Measurements from ENCODE around the gene CAMTA1. TPM values are rescaled to one million over a fixed set of nuclear protein-coding genes. Genes with fewer than 3 reads are reported as not detected.

The CAMTA1 gene
- total RNA-seq, 5 donors from 2014 or later (not counting 1 experiment from before 2014, with no cell fraction given), result 29.7 to 37.4 (median 34.6) TPM

- no peak for DNase-seq
- ATAC-seq (replicated peaks in 1 of 4), result no peak
Measured at GRCh38 chr1:7199077-7199779, 414.0 kb downstream of the CAMTA1 start.

DNA sequence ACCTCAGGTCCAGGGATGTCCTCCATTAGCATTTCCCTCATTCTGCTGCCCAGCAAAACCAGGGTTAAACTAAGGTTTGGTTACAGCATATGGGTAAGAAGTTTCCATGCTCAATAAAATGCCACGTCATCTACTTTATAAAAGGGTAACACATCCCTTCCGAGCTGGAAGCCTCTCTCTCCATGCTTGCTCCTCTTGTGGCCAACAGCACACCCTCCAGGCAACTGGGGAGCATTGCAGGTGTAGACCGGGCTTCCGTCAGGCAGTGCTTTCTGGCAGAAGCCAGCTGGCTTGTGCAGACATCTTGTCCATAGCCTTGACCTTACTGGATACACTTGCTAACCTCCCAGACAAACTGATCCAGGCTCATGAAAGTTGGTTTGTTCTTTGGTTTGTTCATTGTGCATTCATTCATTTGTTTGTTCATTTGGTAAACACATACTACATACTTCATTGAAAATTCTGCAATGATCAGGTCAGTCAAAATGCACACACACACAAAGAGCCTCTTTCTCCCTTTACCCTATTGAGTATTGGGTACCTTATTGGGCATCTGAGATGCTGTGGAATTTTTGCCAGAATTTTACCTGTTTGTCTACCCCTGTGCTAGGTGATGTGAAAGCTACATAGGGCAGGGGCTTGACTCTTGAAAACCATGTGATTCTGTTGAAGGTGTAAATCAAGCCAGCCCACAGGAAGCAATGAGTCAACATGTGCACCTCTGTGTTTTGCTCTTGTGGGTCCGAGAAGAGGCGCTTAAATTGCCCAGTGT is 422.8 kb downstream of the CAMTA1 start:
- H3K4me3 Mint-ChIP-seq, result no peak overlapping the region
- Histone ChIP-seq H3K27ac (ENCODE audit: low read length) (no peak overlapping the region), H3K9me3 (no peaks in the 10 kb centered on the region), H3K27me3 (replicated peaks in 1 of 2; ENCODE audit: control insufficient read depth in 2 of 2, extremely low read depth in 1 of 2, insufficient read depth in 2 of 2, low read length in 1 of 2) (peaks cover 2 to 7% of the 10 kb centered on the region in 2 experiments), H3K4me1 (ENCODE audit: control insufficient read depth in 1 of 2, extremely low read depth in 1 of 2, insufficient read depth in 2 of 2, low read length in 2 of 2) (no peaks in the 10 kb centered on the region), H3K4me3 (ENCODE audit: control insufficient read depth in 1 of 2, extremely low read depth in 1 of 2, low read length in 1 of 2) (no peak overlapping the region), H3K36me3 (ENCODE audit: control insufficient read depth in 2 of 2, extremely low read depth in 1 of 2, insufficient read depth in 1 of 2, low read length in 1 of 2) (no peaks in the 10 kb centered on the region)
- WGBS (ENCODE audit: insufficient coverage), result 0% methylated on average over 3 of the region's 6 CpGs
- H3K4me1 Mint-ChIP-seq, result no peaks in the 10 kb centered on the region
- CTCF ChIA-PET, result no interaction called here
- ATAC-seq (replicated peaks in 1 of 4), result no peak
- no peaks in the 10 kb centered on the region for H3K36me3 Mint-ChIP-seq
- peaks cover 0 to 6% (median 0%) of the 10 kb centered on the region in 3 donors for H3K9me3 Mint-ChIP-seq
- no peak for DNase-seq
- POLR2A ChIA-PET, result no interaction called here
- peaks cover 44 to 55% of the 10 kb centered on the region in 2 donors for H3K27me3 Mint-ChIP-seq
- no peak overlapping the region for H3K27ac Mint-ChIP-seq

More at GRCh38 chr1:7199077-7199779, 414.0 kb downstream of the CAMTA1 start:
- Histone ChIP-seq H3K9me3 (no peaks in the 10 kb centered on the region), H3K4me3 (ENCODE audit: control insufficient read depth in 1 of 2, extremely low read depth in 1 of 2, low read length in 1 of 2) (no peak overlapping the region), H3K27ac (ENCODE audit: low read length) (no peak overlapping the region), H3K4me1 (ENCODE audit: control insufficient read depth in 1 of 2, extremely low read depth in 1 of 2, insufficient read depth in 2 of 2, low read length in 2 of 2) (no peaks in the 10 kb centered on the region), H3K27me3 (replicated peaks in 1 of 2; ENCODE audit: control insufficient read depth in 2 of 2, extremely low read depth in 1 of 2, insufficient read depth in 2 of 2, low read length in 1 of 2) (peaks cover 0 to 7% of the 10 kb centered on the region in 2 experiments), H3K36me3 (ENCODE audit: control insufficient read depth in 2 of 2, extremely low read depth in 1 of 2, insufficient read depth in 1 of 2, low read length in 1 of 2) (no peaks in the 10 kb centered on the region)
- ChIA-PET CTCF (no interaction called here), POLR2A (no interaction called here)
- Mint-ChIP-seq H3K4me1 (peaks cover 0 to 2% (median 0%) of the 10 kb centered on the region in 3 donors), H3K9me3 (peaks cover 0 to 7% (median 5%) of the 10 kb centered on the region in 3 donors), H3K27me3 (peaks cover 3 to 11% of the 10 kb centered on the region in 2 donors), H3K27ac (no peak overlapping the region), H3K36me3 (no peaks in the 10 kb centered on the region), H3K4me3 (no peak overlapping the region)
- 59% methylated on average over 9 of the region's 27 CpGs for WGBS (ENCODE audit: insufficient coverage)

GRCh38 chr1:7208647-7209180 is 423.5 kb downstream of the CAMTA1 start:
- Histone ChIP-seq H3K27me3 (replicated peaks in 1 of 2; ENCODE audit: control insufficient read depth in 2 of 2, extremely low read depth in 1 of 2, insufficient read depth in 2 of 2, low read length in 1 of 2) (peaks cover 2 to 7% of the 10 kb centered on the region in 2 experiments), H3K9me3 (no peaks in the 10 kb centered on the region), H3K4me1 (ENCODE audit: control insufficient read depth in 1 of 2, extremely low read depth in 1 of 2, insufficient read depth in 2 of 2, low read length in 2 of 2) (no peaks in the 10 kb centered on the region), H3K4me3 (ENCODE audit: control insufficient read depth in 1 of 2, extremely low read depth in 1 of 2, low read length in 1 of 2) (no peak overlapping the region), H3K36me3 (ENCODE audit: control insufficient read depth in 2 of 2, extremely low read depth in 1 of 2, insufficient read depth in 1 of 2, low read length in 1 of 2) (no peaks in the 10 kb centered on the region), H3K27ac (ENCODE audit: low read length) (no peak overlapping the region)
- peaks cover 0 to 6% (median 0%) of the 10 kb centered on the region in 3 donors for H3K9me3 Mint-ChIP-seq
- DNase-seq (no peak), ATAC-seq (replicated peaks in 1 of 4) (no peak)
- no peaks in the 10 kb centered on the region for H3K4me1 Mint-ChIP-seq
- peaks cover 44 to 58% of the 10 kb centered on the region in 2 donors for H3K27me3 Mint-ChIP-seq
- H3K27ac Mint-ChIP-seq, result no peak overlapping the region
- CTCF ChIA-PET, result no interaction called here
- no peaks in the 10 kb centered on the region for H3K36me3 Mint-ChIP-seq
- 74% methylated on average over 4 of the region's 7 CpGs for WGBS (ENCODE audit: insufficient coverage)
- H3K4me3 Mint-ChIP-seq, result no peak overlapping the region
- POLR2A ChIA-PET, result no interaction called here

DNA sequence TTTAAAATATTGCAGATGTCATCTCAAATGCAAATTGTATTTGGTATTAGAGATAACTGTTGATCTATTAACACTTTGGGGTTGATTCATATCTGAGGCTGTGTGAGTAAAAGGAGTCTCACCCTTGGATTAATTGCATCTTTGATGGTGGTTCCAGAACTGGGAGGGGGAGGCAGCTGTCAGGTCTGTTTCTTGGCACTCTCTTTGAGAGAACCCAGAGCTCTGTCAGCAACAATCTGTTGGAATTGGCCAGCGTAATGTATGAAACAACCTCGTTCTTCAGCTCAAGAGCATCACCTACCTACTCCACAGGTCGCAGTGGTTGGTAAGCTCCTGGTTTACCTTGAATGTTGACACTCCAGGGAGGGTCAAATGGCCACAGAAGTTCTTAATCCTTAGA is 424.1 kb downstream of the CAMTA1 start:
- ChIA-PET POLR2A (no interaction called here), CTCF (no interaction called here)
- H3K4me3 ChIP-seq (ENCODE audit: control insufficient read depth in 1 of 2, extremely low read depth in 1 of 2, low read length in 1 of 2), result no peak overlapping the region
- Mint-ChIP-seq H3K27me3 (peaks cover 42 to 58% of the 10 kb centered on the region in 2 donors), H3K4me1 (no peaks in the 10 kb centered on the region), H3K27ac (no peak overlapping the region), H3K9me3 (peaks cover 0 to 2% (median 0%) of the 10 kb centered on the region in 3 donors), H3K4me3 (no peak overlapping the region), H3K36me3 (no peaks in the 10 kb centered on the region)
- no peak for DNase-seq
- ATAC-seq (replicated peaks in 1 of 4), result no peak
- H3K36me3 ChIP-seq (ENCODE audit: control insufficient read depth in 2 of 2, extremely low read depth in 1 of 2, insufficient read depth in 1 of 2, low read length in 1 of 2), result no peaks in the 10 kb centered on the region
- H3K9me3 ChIP-seq, result no peaks in the 10 kb centered on the region
- no peaks in the 10 kb centered on the region for H3K4me1 ChIP-seq (ENCODE audit: control insufficient read depth in 1 of 2, extremely low read depth in 1 of 2, insufficient read depth in 2 of 2, low read length in 2 of 2)
- H3K27ac ChIP-seq (ENCODE audit: low read length), result no peak overlapping the region
- WGBS (ENCODE audit: insufficient coverage), result 57% methylated on average over 3 of the region's 3 CpGs
- H3K27me3 ChIP-seq (replicated peaks in 1 of 2; ENCODE audit: control insufficient read depth in 2 of 2, extremely low read depth in 1 of 2, insufficient read depth in 2 of 2, low read length in 1 of 2), result peaks cover 2 to 7% of the 10 kb centered on the region in 2 experiments

- no peaks in the 10 kb centered on the region for H3K9me3 Mint-ChIP-seq
- H3K9me3 ChIP-seq, result no peaks in the 10 kb centered on the region
- H3K36me3 ChIP-seq (ENCODE audit: control insufficient read depth in 2 of 2, extremely low read depth in 1 of 2, insufficient read depth in 1 of 2, low read length in 1 of 2), result no peaks in the 10 kb centered on the region
- no CpG with 5 or more reads among the region's 9 CpGs for WGBS (ENCODE audit: insufficient coverage)
- ChIA-PET CTCF (no interaction called here), POLR2A (no interaction called here)
- peaks cover 28 to 32% of the 10 kb centered on the region in 2 donors for H3K27me3 Mint-ChIP-seq
- no peak for ATAC-seq (replicated peaks in 1 of 4)
- no peaks in the 10 kb centered on the region for H3K36me3 Mint-ChIP-seq
- H3K27ac ChIP-seq (ENCODE audit: low read length), result no peak overlapping the region
- H3K27me3 ChIP-seq (replicated peaks in 1 of 2; ENCODE audit: control insufficient read depth in 2 of 2, extremely low read depth in 1 of 2, insufficient read depth in 2 of 2, low read length in 1 of 2), result peaks cover 0 to 21% of the 10 kb centered on the region in 2 experiments
- DNase-seq, result peak in 8 of 35 experiments; percentile 1 to 40 (median 6)
- H3K4me1 Mint-ChIP-seq, result no peaks in the 10 kb centered on the region
- no peak overlapping the region for H3K4me3 ChIP-seq (ENCODE audit: control insufficient read depth in 1 of 2, extremely low read depth in 1 of 2, low read length in 1 of 2)
- no peak overlapping the region for H3K27ac Mint-ChIP-seq
- H3K4me3 Mint-ChIP-seq, result no peak overlapping the region
- H3K4me1 ChIP-seq (ENCODE audit: control insufficient read depth in 1 of 2, extremely low read depth in 1 of 2, insufficient read depth in 2 of 2, low read length in 2 of 2), result no peaks in the 10 kb centered on the region
Measured at GRCh38 chr1:7218210-7218832, 433.1 kb downstream of the CAMTA1 start.

- H3K27ac ChIP-seq (ENCODE audit: low read length), result no peak overlapping the region
- WGBS (ENCODE audit: insufficient coverage), result 88% methylated on average over 8 of the region's 10 CpGs
- H3K36me3 ChIP-seq (ENCODE audit: control insufficient read depth in 2 of 2, extremely low read depth in 1 of 2, insufficient read depth in 1 of 2, low read length in 1 of 2), result no peaks in the 10 kb centered on the region
- Mint-ChIP-seq H3K27ac (no peak overlapping the region), H3K27me3 (peaks cover 26 to 32% of the 10 kb centered on the region in 2 donors), H3K4me3 (no peak overlapping the region), H3K4me1 (no peaks in the 10 kb centered on the region), H3K9me3 (no peaks in the 10 kb centered on the region), H3K36me3 (no peaks in the 10 kb centered on the region)
- POLR2A ChIA-PET, result no interaction called here
- DNase-seq, result no peak
- H3K27me3 ChIP-seq (replicated peaks in 1 of 2; ENCODE audit: control insufficient read depth in 2 of 2, extremely low read depth in 1 of 2, insufficient read depth in 2 of 2, low read length in 1 of 2), result peaks cover 0 to 22% of the 10 kb centered on the region in 2 experiments
- CTCF ChIA-PET, result no interaction called here
- H3K4me1 ChIP-seq (ENCODE audit: control insufficient read depth in 1 of 2, extremely low read depth in 1 of 2, insufficient read depth in 2 of 2, low read length in 2 of 2), result no peaks in the 10 kb centered on the region
- no peak overlapping the region for H3K4me3 ChIP-seq (ENCODE audit: control insufficient read depth in 1 of 2, extremely low read depth in 1 of 2, low read length in 1 of 2)
- no peak for ATAC-seq (replicated peaks in 1 of 4)
- no peaks in the 10 kb centered on the region for H3K9me3 ChIP-seq
Measured at GRCh38 chr1:7219031-7219430, 433.8 kb downstream of the CAMTA1 start.

All from T-cell (primary cell).